Esophagus squamous epithelium (tissue), 4 donors: ENCODE data around the gene RNASE11.

Source experiments
- CTCF ChIP-seq, 6 experiments: fragments of 450-650 bp in 4 of 6; fragments of 200-600 bp in 2 of 6; sonication (generic) in 2 of 6; IDR thresholded peaks; one replicate each; pipeline ENCODE4 v1.5.1; 2016 to 2019; ENCODE audit warnings: antibody characterized with exemption in 6 of 6, mild to moderate bottlenecking in 4 of 6, moderate library complexity in 4 of 6
- POLR2A ChIP-seq, 4 donors: fragments of 450-650 bp; IDR thresholded peaks; one replicate each; pipeline ENCODE4 v1.6.1; 2017; ENCODE audit warnings: antibody characterized with exemption in 4 of 4, mild to moderate bottlenecking in 4 of 4, moderate library complexity in 3 of 4

GRCh38 chr14:20539906-20540305 lies 47.9 kb downstream of the RNASE11 start:
- TF ChIP-seq POLR2A (IDR thresholded peaks at IDR 0.05) (no peak), CTCF (IDR thresholded peaks at IDR 0.05) (no peak)
